Measurements from ENCODE around the gene PEX14.

The PEX14 gene

DNA sequence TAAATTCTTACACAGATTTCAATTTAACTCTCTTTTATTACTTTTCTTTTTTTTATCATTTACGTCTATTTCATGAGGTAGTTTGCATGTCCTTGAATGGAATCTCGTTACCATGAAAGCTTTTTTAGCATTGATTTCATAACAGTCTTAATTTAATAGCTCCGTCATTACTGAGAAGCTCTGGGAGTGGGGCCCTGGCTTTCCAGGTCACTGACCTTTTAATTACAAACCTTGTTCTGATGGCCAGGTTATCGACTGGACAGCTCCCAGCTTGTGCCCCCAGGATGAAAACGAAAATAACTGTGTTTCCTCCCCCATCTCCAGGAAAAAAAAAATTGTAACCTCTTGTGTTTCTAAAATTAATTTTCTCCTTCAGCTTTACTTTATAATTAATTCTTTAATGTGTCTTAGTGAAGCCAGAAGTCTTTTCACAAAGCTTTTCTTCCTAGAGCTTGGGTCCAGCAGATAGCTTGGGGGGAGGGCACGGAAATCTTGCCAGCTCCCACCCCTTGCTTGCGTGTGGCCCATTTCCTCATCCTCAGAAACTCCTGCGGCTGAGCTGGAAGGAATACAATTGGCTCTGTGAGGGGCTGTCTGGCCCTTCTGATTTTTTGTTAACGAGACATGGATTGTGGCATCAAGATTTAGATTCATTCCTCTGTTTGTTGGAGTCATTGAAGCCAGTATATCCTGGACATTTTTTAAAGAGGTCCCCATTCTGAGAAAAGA lies 65.7 kb downstream of the PEX14 start:
- DNase-seq (ENCODE audit: low read depth, low spot score), result no peak

DNA sequence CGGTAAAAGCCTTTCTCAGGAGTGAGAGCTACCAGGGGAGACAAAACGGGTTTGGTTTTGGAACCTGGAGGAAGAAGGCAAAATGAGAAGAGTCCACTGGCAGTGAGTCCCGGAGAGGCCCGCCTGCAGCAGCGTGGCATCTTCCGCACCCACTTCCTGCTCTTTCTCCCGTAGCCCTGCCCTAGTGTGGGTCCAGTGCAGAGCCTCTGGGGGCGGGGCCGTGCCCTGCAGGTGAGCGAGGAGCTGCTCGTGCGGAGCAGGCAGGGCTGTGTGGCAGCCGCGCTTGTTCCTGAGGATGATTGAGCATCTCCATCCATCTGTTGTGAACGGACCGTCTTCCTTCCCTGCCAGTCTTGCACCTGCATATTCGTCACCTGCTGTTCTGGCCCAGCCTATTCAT lies 66.5 kb downstream of the PEX14 start:
- no peak for DNase-seq (ENCODE audit: low read depth, low spot score)

DNA sequence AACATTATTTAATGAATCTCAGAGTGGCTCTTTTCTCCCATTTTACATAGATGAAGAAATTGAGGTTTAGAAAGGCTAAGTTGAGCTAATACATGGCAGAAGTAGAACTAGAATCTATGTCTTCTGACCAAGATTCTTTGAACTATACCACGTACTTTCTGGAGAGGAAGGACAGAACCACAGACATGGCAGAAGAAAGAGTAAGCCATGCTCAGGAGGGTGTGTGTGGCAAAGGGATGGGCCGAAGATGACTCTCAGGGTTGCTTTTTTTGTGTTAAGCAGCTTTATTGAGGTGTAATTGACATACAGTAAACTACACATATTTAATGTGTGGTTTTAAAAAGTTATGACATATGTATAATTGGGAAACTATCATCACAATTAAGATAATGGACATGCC lies 69.5 kb downstream of the PEX14 start:
- no peak for DNase-seq (ENCODE audit: low read depth, low spot score)

DNA sequence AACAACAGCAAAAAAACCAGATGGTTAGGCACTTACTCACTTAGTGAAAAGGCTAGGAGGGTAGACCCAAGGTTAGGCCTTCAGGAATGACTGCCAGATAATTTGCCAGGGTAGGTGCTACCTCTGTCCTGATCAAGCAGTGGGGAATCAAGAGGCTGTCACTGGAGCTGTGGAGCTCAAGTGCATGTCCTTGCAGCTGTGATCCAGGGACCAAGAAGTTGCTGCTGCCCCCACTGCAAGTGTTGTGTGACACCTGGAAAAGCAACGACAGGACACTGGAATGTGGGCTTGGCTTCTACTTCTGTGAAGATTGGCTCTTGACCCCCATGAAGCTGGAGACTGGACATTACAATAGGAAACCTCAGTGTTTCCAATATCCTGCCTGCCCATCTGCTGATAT lies 72.1 kb downstream of the PEX14 start:
- no peak for DNase-seq (ENCODE audit: low read depth, low spot score)

DNA sequence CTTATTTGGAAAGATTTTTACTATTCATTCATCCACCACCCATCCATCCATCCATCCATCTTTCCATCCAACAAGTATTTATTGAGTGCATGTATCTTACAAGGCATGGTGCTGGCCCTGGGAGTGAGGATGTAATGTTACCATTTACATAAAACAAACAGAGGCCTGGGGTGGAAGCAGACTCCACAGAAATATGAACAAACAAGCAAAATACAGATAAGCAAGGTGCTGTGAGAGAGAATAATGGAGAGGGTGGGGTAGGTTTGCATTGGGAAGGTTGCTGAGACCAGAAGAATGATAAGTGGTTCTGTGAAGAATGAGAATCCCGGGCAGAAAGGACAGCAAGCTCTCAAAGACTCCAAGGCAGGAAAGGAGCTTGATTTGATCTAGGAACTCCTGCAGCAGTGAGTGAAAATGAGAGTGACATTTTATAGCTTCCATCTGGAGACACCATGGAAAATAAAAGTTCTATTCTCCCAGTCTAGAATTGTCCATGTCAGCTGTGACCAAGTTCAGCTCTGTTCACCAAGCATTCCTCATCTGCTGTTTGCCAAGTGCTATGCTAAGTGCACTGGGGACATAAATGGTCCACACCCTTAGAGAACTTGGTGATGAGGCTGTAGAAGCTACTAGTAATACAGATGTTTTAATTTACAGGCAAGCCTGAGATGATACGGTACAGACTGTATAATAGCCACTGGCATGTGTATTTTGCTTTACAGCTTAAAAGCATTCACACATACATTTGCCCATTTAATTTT lies 75.3 kb downstream of the PEX14 start:
- no peak for DNase-seq (ENCODE audit: low read depth, low spot score)

DNA sequence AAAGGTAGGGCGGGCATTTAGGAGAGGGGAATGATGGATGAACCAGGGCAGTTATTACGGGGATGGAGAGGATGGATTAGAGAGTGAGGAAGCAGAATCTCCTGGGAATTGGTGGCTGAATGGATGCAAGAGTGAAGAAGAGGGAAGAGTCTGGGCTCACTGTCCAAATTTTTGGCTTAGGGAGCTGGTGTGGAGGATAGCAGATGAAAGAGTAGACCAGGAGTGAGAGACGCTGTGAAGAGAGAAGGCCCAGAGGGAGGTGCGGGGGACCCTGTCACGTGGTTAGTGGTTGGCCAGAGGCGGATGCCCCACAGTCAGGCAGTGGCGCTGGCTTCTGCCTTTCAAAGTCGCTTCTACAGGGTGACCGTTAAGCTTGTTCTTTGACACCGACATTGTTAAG lies 78.4 kb downstream of the PEX14 start:
- DNase-seq (ENCODE audit: low read depth, low spot score), result no peak

DNA sequence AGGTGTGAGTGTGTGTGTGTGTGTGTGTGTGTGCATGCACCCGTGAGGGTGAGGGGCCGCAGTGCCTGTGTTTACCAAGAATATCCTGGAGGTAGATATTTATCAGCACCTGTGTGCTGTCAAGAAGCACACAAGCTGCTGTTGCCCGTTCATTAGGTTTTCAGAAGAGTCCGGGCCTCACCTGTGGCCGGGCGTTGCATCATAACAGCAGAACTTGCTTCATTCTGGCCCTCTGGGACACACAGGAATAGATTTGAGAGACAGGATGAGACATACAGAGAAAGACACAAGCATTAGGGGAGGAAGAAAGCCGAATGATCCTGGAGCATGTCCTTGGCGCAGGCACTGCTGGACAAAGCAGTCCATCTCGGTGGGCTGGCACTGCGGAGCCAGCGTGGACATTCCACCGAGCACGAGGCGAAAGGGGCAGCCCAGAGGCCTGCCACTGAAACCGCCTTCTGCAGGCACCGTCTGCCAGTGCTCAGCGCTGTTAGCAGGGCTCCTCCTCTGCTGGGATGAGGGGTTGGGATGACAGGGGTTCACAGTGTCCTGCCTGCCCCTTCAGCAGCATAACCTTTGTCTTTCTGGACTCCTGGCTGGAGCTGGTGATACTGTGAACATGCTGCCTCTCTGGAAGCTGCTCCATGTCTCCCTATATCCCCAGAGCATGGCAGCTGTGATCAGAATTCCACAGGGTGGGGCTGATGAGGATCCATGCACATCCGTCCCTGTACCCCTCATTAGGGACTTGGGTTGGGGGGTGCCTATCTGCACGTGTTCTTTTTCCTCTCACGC lies 81.1 kb downstream of the PEX14 start:
- DNase-seq (ENCODE audit: low read depth, low spot score), result peak; percentile 77

DNA sequence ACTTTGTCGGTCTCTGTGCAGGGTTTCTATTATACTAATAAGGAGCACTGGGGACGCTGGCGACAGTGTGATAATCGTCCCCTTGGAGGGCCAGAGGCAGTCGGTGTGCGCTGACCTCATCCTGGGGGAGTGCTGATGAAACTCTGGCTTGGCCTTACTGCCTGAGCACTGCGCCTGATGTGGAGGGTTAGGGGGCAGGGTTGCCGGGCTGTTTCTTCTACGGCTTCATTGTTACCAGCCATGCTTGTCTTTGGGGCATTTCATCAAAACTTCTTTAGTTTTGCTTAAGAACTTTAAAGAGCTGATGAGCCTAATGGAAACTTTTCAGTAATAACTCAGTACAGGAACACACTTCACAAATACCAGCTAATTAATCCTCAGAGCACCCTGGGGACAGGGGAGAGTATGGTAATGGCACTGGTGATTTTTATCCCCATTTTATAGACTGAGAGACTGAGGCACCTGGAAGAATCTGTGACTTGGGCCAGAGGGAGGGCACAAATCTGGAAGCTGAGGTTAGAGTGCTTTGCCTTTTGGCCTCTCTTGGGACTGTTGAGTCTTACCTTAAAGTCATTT lies 81.8 kb downstream of the PEX14 start:
- DNase-seq (ENCODE audit: low read depth, low spot score), result peak; percentile 79

DNA sequence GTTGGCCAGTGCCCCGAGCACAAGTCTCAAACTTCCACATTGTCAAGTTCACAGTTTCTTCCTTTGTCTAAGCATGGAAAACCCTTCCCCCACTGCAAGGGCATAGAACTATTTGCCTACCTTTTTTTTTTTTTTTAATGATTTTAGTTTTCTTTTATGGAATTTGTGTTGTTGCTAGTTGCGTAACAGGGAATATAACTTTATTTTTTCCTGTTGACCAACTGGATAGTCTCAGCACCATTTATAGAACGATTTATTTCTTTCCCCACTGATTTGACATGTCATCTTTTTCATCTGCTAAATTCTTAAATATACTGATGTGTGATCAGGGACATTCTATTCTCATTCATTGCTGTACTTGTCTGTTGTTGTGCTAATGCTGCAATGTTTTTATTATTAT lies 83.0 kb downstream of the PEX14 start:
- no peak for DNase-seq (ENCODE audit: low read depth, low spot score)

DNA sequence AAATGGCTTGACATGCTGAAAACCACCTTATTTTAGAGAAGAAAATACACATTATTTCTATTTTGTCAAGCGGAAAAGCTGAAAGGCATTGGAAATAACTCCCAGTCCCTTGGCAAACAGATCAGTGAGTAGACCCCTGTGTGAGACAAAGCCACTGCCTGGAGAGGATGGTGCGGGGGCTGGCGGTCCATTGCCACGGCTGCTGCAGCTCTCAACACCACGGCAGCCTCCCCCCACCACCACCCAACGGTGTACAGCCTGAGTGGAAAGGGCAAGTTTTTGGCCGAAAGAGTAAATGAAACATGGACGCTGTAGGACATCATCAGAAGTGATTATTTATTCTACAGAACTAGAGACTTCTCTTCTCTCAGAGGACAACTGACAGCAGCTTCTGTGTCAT lies 84.6 kb downstream of the PEX14 start:
- DNase-seq (ENCODE audit: low read depth, low spot score), result no peak

DNA sequence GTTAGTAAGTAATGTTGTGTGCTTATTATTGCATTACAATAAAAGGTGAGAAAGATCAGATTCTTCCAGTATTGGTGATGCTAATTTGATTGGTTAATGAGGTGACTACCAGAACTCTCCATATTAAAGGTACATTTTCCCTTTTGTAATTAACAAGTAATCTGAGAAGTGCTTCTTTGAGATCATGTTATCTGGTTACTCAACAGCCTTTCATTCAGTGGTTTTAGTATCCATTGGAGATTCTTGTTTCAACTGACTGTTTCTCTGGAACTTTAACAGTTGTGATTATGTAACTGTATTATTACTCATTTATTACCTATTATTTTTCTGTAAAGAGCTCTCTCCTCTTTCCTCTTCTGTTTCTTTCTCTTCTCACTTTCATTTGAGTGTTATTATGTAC lies 86.7 kb downstream of the PEX14 start:
- DNase-seq (ENCODE audit: low read depth, low spot score), result no peak

DNA sequence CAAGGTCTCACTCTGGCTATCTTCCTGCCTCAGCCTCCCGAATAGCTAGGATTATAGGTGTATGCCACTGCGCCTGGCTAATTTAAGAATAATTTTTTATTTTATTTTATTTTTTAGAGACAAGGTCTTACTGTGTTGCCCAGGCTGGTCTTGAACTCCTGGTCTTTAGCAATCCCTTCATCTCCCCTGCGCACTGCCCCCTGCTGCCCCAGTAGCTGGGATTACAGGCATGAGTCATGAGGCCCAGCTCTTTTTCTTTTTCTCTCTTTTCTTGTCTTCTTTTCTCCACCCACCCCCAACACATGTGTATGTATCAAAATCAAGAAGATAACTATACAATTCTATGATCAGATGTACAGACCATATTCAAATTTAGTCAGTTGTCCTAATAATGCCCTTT lies 87.2 kb downstream of the PEX14 start:
- no peak for DNase-seq (ENCODE audit: low read depth, low spot score)

DNA sequence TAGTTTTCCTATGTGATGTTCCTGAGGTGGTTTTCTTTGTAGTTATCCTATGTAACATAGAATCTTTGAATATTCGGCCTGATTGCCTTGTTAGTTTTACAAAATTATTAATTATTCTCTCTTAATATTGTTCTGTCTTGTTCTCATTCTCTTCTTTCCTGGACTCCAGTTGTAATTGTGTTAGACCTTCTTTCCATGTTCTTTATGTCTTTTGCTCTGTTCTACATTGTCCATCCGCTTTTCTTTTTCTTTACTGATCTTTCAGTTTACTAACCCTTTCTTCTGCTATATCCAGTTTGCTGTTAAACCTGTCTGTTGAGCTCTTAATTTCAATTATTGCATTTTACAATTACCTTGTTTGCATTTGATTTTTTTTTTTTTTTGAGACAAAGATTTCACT lies 89.3 kb downstream of the PEX14 start:
- DNase-seq (ENCODE audit: low read depth, low spot score), result no peak

DNA sequence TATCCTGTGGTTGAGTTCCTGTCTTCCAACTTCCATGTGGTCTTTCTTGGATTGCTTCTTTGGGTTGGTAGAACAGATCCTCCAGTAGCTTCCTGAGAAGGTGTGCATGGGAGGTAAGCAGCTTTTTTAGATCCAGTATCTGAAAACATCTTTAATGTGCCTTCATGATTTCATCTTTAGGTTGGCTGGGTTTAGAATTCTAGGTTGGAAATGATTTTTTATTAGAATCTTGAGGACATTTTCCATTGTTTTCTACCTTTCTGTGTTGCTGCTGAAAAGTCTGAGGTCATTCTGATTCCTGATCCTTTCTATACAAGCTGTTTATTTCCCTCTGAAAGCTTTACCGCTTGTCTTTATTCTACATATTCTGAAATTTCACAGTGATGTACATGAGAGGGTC lies 94.8 kb downstream of the PEX14 start:
- DNase-seq (ENCODE audit: low read depth, low spot score), result no peak

DNA sequence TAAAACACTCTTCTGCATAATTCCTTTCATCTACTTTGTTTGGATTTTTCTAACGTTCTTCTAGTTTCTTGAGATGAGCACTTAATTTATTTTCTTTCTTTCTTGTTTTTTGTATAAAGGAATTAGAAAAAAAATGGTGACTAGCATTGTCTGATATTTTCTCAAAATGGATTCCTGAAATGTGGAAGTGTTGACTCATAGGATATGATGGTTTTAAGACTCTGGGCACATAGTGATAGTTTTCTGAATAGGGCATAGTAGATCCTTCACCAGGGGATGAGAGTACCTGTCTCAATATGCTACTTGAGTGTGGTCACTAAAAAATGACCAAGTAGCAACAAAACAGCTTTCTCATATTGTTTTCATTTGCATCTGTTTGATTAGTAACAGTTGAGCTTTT lies 100.9 kb downstream of the PEX14 start:
- DNase-seq (ENCODE audit: low read depth, low spot score), result no peak

DNA sequence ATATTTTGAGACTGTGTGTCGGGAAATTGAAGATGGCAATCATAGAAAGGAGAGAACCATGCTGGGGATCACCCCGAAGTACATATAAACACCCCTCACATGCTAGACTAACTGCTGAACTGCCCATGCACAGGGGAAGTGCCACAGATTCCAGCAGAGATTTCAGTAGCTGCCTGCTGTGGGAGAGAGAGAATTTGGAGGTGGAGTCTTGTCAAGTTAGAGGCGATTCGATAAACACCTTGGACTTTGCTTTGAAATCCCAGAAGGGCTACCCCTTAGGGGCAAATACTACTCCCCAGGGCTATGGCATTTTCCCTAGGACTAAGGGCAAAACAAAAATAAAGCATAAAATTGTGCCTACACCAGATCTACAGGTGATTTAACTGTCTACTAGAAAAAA lies 103.3 kb downstream of the PEX14 start:
- peak; percentile 30 for DNase-seq (ENCODE audit: low read depth, low spot score)

DNA sequence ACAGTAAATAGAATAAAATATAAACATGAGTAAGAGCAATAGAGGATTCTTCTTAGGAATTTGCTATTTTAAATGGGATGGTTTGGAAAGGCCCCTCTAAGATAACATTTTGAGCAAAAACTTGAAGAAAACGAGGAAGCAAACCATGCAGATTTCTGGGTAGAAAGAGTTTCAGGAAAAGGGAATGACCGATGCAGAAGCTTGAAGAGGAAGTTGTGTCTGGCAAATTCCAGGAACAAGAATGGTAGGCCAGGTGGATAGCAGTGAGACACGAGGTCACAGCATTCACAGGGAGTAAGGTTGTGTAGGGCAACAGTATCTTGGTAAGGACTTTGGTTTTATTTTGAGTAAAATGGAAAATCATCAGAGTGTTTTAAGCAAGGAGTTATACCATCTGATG lies 108.9 kb downstream of the PEX14 start:
- DNase-seq (ENCODE audit: low read depth, low spot score), result no peak

DNA sequence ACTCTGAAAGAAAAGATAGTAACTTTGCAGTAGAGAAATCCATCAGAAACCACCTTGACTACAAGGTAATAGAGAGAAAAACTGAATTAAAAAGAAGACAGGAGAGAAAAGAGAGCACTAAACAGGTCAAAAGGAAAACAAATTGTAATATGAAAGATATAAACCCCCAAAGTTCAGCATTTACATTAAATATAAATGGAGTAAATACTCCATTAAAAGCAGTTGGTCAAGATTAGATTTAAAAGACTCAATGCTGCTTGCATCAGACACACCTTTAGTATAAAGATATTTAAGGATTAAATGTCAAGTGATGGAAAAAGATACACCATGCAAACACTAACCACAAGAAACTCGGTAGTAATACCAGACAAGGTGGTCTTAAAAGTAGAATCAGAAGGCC lies 110.5 kb downstream of the PEX14 start:
- no peak for DNase-seq (ENCODE audit: low read depth, low spot score)

DNA sequence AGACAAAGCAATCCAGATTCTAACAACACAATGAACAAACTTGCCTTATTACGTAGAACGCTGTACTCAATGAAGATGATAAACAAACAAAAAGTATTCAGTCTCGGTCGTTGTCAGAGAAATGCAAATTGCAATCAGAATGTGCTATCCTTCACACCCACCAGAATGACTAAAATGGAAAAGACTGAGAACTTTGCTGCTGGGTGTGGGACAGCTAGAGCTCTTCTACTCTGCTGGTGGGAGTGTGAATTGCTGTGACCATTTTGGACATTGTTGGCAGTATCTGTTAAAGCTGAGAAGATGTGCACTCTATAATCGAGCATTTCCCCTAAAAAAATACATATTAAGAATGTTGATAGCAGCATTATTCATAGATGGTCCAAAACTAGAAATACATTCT lies 111.4 kb downstream of the PEX14 start:
- no peak for DNase-seq (ENCODE audit: low read depth, low spot score)

DNA sequence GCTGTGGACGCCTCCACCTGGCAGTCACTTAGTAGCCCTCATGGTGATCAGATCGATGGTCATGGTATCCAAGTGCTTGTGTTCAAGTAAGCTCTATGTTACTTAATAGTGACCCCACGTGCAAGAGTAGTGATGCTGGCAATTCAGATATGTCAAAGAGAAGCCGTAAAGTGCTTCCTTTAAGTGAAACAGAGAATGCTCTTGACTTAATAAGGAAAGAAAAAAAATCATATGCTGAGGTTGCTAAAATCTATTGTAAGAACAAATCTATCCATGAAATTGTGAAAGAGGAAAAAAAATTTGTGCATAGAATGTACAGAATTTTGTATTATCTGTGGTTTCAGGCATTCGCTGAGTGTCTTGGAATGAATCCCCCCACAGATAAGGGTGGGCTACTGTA lies 113.9 kb downstream of the PEX14 start:
- DNase-seq (ENCODE audit: low read depth, low spot score), result no peak

DNA sequence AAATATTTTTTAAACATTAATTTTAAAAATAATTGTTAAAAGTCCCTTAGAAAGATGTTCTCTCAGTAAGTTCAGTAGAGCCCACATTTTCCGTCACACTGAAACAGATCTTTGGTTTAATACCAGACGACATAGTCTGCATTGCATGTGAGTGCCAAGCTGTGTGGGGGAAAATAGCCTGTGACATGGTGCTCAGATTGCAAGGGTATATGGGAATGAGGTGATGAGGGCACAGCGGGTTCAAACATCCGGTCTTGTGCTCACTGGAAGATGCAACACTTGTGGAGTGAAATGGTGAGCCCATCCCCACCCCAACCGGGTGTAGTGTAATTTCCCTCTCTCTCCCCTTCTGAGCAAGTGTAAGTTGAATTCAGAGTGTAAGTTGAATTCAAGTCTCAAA lies 114.3 kb downstream of the PEX14 start:
- DNase-seq (ENCODE audit: low read depth, low spot score), result no peak

DNA sequence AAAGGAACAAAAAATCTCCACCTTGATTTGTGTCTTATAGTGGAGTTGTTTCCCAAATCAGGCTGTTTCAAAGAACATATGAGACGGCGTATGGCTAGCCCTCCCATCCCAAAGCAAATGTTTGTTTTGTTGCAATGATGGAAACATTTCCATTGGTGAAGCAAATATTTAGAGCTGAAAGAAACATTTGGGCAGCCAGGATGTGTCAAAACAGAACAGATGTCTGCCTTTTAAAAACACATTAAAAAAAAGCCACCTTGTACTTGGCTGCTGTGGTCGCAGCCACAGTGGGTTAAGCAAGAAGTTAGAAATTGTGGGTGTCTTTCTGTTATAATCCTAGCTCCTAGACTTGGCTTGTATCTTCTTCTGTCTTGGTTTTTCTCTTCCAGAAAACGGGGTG lies 116.3 kb downstream of the PEX14 start:
- no peak for DNase-seq (ENCODE audit: low read depth, low spot score)

Data from ELF-1 (cell line).